HEK293 (cell line): ENCODE data around the gene TIGAR.

Source experiments
- CTCF ChIA-PET: fragments of 350-600 bp; formaldehyde crosslinking; extraction: SDS; loops from one replicate; lab custom pipeline; 2021; ENCODE audit warnings: antibody characterized with exemption; lab: Yijun Ruan, JAX
- POLR2A ChIA-PET: fragments of 300-600 bp; formaldehyde crosslinking; extraction: SDS; loops from one replicate; lab custom pipeline; 2020; ENCODE audit warnings: antibody characterized with exemption, inconsistent platforms; lab: Yijun Ruan, JAX
- H3K27ac ChIP-seq: fragments of 200-500 bp; sonication (Bioruptor generic); 2 replicates; pipeline ENCODE4 v1.5.1; 2014; ENCODE audit warnings: low read depth, low read length, control low read depth, inconsistent platforms; ENCODE audit errors: extremely low read depth
- H3K36me3 ChIP-seq, 2 experiments: fragments of 200-500 bp in 1 of 2; sonication (Bioruptor generic) in 1 of 2; 1 replicate in 1 of 2; 2 replicates in 1 of 2; pipeline ENCODE4 v1.5.1; 2014 to 2017; ENCODE audit warnings: inconsistent platforms in 2 of 2, low read length in 2 of 2; ENCODE audit not compliant: control insufficient read depth in 2 of 2, insufficient read depth in 1 of 2
- H3K4me1 ChIP-seq: fragments of 200-500 bp; sonication (Bioruptor generic); 2 replicates; pipeline ENCODE4 v1.5.1; 2014; ENCODE audit warnings: mild to moderate bottlenecking, low read length, inconsistent platforms; ENCODE audit not compliant: control insufficient read depth, insufficient read depth
- H3K4me3 ChIP-seq: 2 replicates; pipeline ENCODE4 v1.5.1; 2011; ENCODE audit warnings: low read depth, mild to moderate bottlenecking, control low read depth, low read length, moderate library complexity
- H3K9me3 ChIP-seq: fragments of 200-500 bp; sonication (Bioruptor generic); 2 replicates; pipeline ENCODE4 v1.5.1; 2014; ENCODE audit warnings: low read depth, low read length, inconsistent platforms; ENCODE audit not compliant: control insufficient read depth, insufficient read depth
- IKZF3 ChIP-seq: fragments of 450-650 bp; IDR thresholded peaks from 2 replicates; pipeline ENCODE4 v1.5.0; 2018; ENCODE audit warnings: missing biosample characterization, mild to moderate bottlenecking, missing genetic modification characterization, moderate library complexity
- MZF1 ChIP-seq: fragments of 450-650 bp; formaldehyde crosslinking; IDR thresholded peaks from 2 replicates; pipeline ENCODE4 v1.5.1; 2017; ENCODE audit warnings: missing biosample characterization, missing genetic modification characterization, borderline replicate concordance
- OSR2 ChIP-seq: fragments of 450-650 bp; formaldehyde crosslinking; IDR thresholded peaks from 2 replicates; pipeline ENCODE4 v1.5.1; 2016; ENCODE audit warnings: missing biosample characterization, missing genetic modification characterization
- PBX3 ChIP-seq: sonication (generic); formaldehyde crosslinking; IDR thresholded peaks from 2 replicates; pipeline ENCODE4 v1.8.1; 2022; ENCODE audit warnings: mild to moderate bottlenecking, moderate library complexity, missing genetic modification reagents
- PRDM10 ChIP-seq: fragments of 450-650 bp; formaldehyde crosslinking; IDR thresholded peaks from 2 replicates; pipeline ENCODE4 v1.5.1; 2016; ENCODE audit warnings: missing biosample characterization, missing genetic modification characterization
- RBAK ChIP-seq: fragments of 450-650 bp; formaldehyde crosslinking; IDR thresholded peaks from 2 replicates; pipeline ENCODE4 v1.5.1; 2016; ENCODE audit warnings: missing biosample characterization, missing genetic modification characterization
- SCRT2 ChIP-seq: fragments of 450-650 bp; formaldehyde crosslinking; IDR thresholded peaks from 2 replicates; pipeline ENCODE4 v1.5.1; 2016; ENCODE audit warnings: missing biosample characterization, missing genetic modification characterization
- ZBTB7A ChIP-seq: fragments of 450-650 bp; formaldehyde crosslinking; IDR thresholded peaks from 2 replicates; pipeline ENCODE4 v1.5.1; 2016; ENCODE audit warnings: low read depth, missing biosample characterization, missing genetic modification characterization
- ZNF174 ChIP-seq: fragments of 450-650 bp; formaldehyde crosslinking; IDR thresholded peaks from 2 replicates; pipeline ENCODE4 v1.5.0; 2017; ENCODE audit warnings: missing biosample characterization, mild to moderate bottlenecking, missing genetic modification characterization
- ZNF23 ChIP-seq: fragments of 450-650 bp; formaldehyde crosslinking; IDR thresholded peaks from 2 replicates; pipeline ENCODE4 v1.5.1; 2016; ENCODE audit warnings: missing biosample characterization, missing genetic modification characterization, borderline replicate concordance
- ZNF354C ChIP-seq: fragments of 450-650 bp; formaldehyde crosslinking; IDR thresholded peaks from 2 replicates; pipeline ENCODE4 v1.5.1; 2016; ENCODE audit warnings: missing biosample characterization, missing genetic modification characterization, low read depth, borderline replicate concordance
- ZNF362 ChIP-seq: fragments of 450-650 bp; formaldehyde crosslinking; IDR thresholded peaks from 2 replicates; pipeline ENCODE4 v1.5.1; 2016; ENCODE audit warnings: missing biosample characterization, missing genetic modification characterization
- ZNF366 ChIP-seq: fragments of 450-650 bp; formaldehyde crosslinking; conservative IDR thresholded peaks from 2 replicates; pipeline ENCODE4 v1.5.1; 2016; ENCODE audit warnings: missing biosample characterization, missing genetic modification characterization
- ZNF473 ChIP-seq: fragments of 450-650 bp; formaldehyde crosslinking; IDR thresholded peaks from 2 replicates; pipeline ENCODE4 v1.5.1; 2017; ENCODE audit warnings: missing biosample characterization, missing genetic modification characterization
- ZNF501 ChIP-seq: fragments of 450-650 bp; formaldehyde crosslinking; IDR thresholded peaks from 2 replicates; pipeline ENCODE4 v1.5.1; 2016; ENCODE audit warnings: missing biosample characterization, missing genetic modification characterization
- ZNF510 ChIP-seq: fragments of 450-650 bp; formaldehyde crosslinking; IDR thresholded peaks from 2 replicates; pipeline ENCODE4 v1.5.1; 2018; ENCODE audit warnings: mild to moderate bottlenecking, missing genetic modification characterization, missing biosample characterization; ENCODE audit not compliant: insufficient replicate concordance
- ZNF621 ChIP-seq: fragments of 450-650 bp; formaldehyde crosslinking; IDR thresholded peaks from 2 replicates; pipeline ENCODE4 v1.5.1; 2017; ENCODE audit warnings: missing biosample characterization, missing genetic modification characterization
- ZNF660 ChIP-seq: fragments of 450-650 bp; IDR thresholded peaks from 2 replicates; pipeline ENCODE4 v1.5.1; 2018; ENCODE audit warnings: missing biosample characterization, mild to moderate bottlenecking, missing genetic modification characterization
- ZNF701 ChIP-seq: fragments of 450-650 bp; formaldehyde crosslinking; IDR thresholded peaks from 2 replicates; pipeline ENCODE4 v1.5.1; 2016; ENCODE audit warnings: missing biosample characterization, missing genetic modification characterization
- ZNF843 ChIP-seq: fragments of 450-650 bp; formaldehyde crosslinking; IDR thresholded peaks from 2 replicates; pipeline ENCODE4 v1.5.1; 2016; ENCODE audit warnings: missing biosample characterization, missing genetic modification characterization
- TF ChIP-seq, protein P1 (sequence below): fragments of 450-650 bp; formaldehyde crosslinking; IDR thresholded peaks from 2 replicates; pipeline ENCODE4 v1.5.1; 2016; ENCODE audit warnings: missing biosample characterization, missing genetic modification characterization

TIGAR gene

DNA sequence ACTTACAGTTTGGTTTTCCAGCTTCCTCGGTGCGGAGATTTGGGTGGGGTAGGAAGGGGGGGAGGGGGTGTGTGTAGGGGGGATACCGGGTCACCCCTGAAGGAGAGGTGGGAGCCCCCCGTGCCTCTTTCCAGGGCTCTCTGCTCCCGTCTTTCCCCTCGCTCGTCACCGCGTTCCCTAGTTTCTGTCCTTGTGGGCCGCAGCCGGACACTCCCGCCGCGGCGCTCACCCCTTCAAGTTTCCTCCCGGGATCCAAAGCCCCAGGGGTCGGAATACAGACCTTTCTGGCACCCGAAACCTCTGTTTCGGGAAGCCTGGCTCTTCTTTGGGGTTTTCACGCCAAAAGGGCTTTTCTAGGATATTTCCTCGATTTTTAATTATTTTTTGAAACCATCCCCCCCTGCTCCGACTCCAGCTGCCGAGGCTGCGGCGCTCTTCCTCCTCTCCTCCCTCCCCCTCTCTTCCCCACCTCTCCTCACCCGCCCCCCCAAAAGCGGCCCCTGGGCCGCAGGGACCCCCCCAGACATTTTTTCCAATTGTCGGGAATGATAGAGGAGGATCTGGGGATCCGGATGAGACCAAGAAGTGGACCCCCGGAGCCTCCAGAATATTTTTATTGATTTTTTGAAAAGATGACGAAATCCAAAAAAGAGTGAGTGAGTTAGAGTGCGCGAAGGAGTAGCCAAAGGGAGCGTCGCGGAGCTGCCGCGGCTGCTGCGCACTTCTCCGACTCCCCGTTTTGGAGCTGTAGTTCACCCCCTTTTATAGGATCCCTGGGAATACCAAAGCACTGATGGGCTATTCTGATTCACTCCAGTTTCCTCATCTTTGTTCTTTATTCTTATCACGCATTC, 45.8 kb upstream of the TIGAR start (continued):
- no peak for TF ChIP-seq ZNF510 (tag by site-specific recombination)
- TF ChIP-seq, protein P1, sequence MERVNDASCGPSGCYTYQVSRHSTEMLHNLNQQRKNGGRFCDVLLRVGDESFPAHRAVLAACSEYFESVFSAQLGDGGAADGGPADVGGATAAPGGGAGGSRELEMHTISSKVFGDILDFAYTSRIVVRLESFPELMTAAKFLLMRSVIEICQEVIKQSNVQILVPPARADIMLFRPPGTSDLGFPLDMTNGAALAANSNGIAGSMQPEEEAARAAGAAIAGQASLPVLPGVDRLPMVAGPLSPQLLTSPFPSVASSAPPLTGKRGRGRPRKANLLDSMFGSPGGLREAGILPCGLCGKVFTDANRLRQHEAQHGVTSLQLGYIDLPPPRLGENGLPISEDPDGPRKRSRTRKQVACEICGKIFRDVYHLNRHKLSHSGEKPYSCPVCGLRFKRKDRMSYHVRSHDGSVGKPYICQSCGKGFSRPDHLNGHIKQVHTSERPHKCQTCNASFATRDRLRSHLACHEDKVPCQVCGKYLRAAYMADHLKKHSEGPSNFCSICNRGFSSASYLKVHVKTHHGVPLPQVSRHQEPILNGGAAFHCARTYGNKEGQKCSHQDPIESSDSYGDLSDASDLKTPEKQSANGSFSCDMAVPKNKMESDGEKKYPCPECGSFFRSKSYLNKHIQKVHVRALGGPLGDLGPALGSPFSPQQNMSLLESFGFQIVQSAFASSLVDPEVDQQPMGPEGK: no peak
- no peak for TF ChIP-seq ZNF23 (tag by site-specific recombination)
- TF ChIP-seq ZNF354C (tag by site-specific recombination): no peak

DNA sequence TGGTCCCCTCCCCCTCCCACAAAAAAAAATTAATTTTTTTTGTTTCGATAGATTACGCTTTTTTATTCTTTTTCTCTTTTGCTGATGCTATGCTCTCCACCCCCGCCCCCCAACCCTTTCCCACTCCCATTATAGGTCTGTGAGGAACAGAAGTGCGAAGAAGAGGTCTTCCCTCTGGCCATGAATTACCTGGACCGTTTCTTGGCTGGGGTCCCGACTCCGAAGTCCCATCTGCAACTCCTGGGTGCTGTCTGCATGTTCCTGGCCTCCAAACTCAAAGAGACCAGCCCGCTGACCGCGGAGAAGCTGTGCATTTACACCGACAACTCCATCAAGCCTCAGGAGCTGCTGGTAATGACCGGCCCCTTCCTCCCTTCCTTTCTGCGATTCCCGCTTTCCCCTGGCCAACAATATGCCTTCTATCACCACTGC, 45.1 kb upstream of the TIGAR start:
- peaks cover 20 to 48% of the 10 kb centered on the region in 2 experiments for H3K36me3 ChIP-seq
- H3K4me1 ChIP-seq: peaks cover 24% of the 10 kb centered on the region

GRCh38 chr12:4276524-4277204, 44.3 kb upstream of the TIGAR start:
- POLR2A ChIA-PET: interaction anchor here (0.6 to 1.7 kb wide), 10 partner anchors 29 to 403 kb away, joined by 3 to 10 read pairs (median 4); partner anchors contain the start of genes PARP11 and TIGAR
- no peak overlapping the region for H3K4me3 ChIP-seq
- peaks cover 18% of the 10 kb centered on the region for H3K4me1 ChIP-seq
- TF ChIP-seq ZNF362 (no peak), IKZF3 (tag by site-specific recombination) (no peak), ZBTB7A (no peak), ZNF701 (tag by site-specific recombination) (no peak), ZNF621 (tag by site-specific recombination) (no peak), PRDM10 (tag by site-specific recombination) (peak; percentile 74), MZF1 (tag by site-specific recombination) (no peak), OSR2 (tag by site-specific recombination) (no peak), SCRT2 (tag by site-specific recombination) (no peak), ZNF501 (tag by site-specific recombination) (no peak), RBAK (tag by site-specific recombination) (no peak), PBX3 (CRISPR knock-in tag) (no peak), ZNF174 (tag by site-specific recombination) (no peak)

More for the DNA sequence above, 45.1 kb upstream of the TIGAR start:
- no peak overlapping the region for H3K27ac ChIP-seq
- H3K9me3 ChIP-seq: no peaks in the 10 kb centered on the region
- ChIA-PET POLR2A (interaction anchor here (0.7 to 1.7 kb wide), 3 partner anchors 45 to 356 kb away, joined by 9 to 10 read pairs (median 9); partner anchors contain the start of gene TIGAR), CTCF (interaction anchor here (0.7 to 4.4 kb wide), 23 partner anchors 15 to 472 kb away, joined by 3 to 86 read pairs (median 7); no protein-coding TSS in a partner anchor)
- TF ChIP-seq ZNF473 (tag by site-specific recombination) (no peak), ZNF843 (tag by site-specific recombination) (no peak), ZNF660 (tag by site-specific recombination) (no peak), ZNF362 (peak; percentile 79; the same call in 1 of the 2 replicates), ZNF366 (peak; percentile 53)
- peak overlapping the region; percentile 67 for H3K4me3 ChIP-seq

More at GRCh38 chr12:4276524-4277204, 44.3 kb upstream of the TIGAR start:
- CTCF ChIA-PET: interaction anchor here (0.6 to 4.4 kb wide), 61 partner anchors 9 to 976 kb away, joined by 3 to 86 read pairs (median 5); partner anchors contain the start of genes PARP11 and TIGAR
- Histone ChIP-seq H3K36me3 (peaks cover 20 to 56% of the 10 kb centered on the region in 2 experiments), H3K27ac (no peak overlapping the region), H3K9me3 (no peaks in the 10 kb centered on the region)
